HG03064 (cell line): ENCODE data around the gene SOCS2.
"Not testable (repeated sequence)": the region's sequence is repeated elsewhere in the genome, so short reads cannot be mapped to it uniquely, and the experiment has no call there.

Experiments used
- ATAC-seq: cut with Tn5 transposase; IDR thresholded peaks from one replicate; pipeline ENCODE4 v1.9.1; 2021; ENCODE audit warnings: low read depth; ENCODE audit not compliant: unreplicated experiment

Gene SOCS2, protein sequence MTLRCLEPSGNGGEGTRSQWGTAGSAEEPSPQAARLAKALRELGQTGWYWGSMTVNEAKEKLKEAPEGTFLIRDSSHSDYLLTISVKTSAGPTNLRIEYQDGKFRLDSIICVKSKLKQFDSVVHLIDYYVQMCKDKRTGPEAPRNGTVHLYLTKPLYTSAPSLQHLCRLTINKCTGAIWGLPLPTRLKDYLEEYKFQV

DNA sequence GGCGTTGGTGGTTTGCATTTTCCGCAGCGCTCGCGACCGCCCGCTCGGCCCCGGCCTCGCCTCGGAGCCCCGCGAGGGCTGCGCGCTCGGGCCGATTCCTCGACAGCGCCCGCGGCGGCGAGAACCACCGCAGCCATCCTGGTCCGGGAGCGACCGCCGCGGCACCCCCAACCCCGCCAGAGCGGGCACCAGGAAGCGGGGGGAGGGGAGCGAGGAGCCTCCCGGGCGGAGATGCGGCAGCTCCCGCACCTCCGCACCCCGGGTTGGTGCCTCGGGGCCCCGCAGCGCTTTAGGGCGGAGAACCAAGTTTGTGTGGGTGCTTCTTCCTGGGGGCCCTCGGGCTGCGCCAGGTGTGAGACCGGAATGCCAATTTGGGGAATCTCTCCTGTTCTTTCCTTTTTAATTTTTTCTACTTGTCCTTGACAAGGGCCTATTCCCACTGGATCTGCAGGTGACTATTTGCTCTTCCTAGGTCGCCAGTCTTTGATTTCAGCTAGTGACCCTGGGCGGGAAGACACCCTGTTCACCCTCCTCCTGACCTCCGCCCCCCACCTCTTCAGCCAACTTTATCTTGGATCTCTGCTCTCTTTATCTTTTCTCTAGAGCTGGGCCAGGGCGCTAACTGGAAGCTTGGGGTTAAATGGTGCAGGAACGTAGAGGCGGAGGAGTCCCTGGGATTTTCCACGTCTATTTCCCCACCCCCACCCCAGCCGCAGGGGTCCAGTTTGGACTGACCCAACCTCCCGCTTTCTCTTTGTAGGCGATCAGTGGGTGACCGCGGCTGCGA lies at the start of gene SOCS2:
Gene SOCS2 (plus strand): TSS at position 751 of the 787 bp plus-strand sequence. CDS start 223 bp downstream, outside the sequence.
- no peak for ATAC-seq

- no peak for ATAC-seq
Observed at GRCh38 chr12:93524386-93525133, 47.9 kb upstream of the SOCS2 start.

DNA sequence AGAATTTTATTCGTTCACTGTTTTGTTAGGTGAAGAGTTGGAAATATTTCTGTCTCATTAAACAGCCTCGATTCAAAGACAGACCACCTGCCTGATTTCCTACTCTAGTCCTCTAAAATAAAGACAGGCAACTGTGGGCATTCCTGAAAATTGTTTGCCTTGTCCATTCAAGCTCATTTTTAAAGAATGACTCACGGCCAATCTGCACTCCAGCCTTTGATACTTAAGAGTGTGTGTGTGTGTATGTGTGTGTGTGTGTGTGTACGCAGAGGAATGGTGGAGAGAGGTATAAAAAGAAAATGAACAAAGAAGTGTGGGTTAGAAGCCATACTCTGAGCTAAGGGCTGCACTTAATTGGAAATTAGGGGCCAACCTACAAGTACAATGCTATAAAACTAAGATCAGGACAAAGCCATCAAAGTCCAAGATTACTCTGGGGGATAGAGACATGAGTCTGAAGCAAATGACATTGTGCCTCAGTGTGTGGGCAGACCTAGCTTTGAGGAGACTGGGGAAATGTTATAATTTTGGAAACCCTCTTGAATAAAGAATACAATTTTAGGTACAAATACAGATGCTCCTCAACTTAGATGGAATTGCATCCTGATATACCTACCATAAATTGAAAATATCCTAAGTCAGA lies 45.6 kb upstream of the SOCS2 start:
- ATAC-seq: no peak

- no peak for ATAC-seq
Observed at GRCh38 chr12:93530358-93530757, 42.1 kb upstream of the SOCS2 start.

DNA sequence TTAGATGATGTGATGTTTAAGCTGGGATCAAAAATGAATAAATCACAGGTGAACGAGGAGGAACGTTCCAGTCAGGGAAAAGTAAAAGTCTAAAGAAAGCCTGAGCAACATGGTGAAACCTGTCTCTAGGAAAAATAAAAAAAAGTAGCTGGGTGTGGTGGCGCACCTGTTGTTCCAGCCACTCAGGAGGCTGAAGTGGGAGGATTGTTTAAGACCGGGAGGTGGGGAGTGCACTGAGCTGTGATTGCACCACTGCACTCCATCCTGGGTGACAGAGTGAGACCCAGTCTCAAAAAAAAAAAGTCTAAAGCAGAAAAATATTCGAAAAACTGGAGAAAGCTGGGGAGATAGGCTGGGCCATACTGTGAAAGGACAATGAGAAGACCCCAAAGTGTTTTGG lies 39.2 kb upstream of the SOCS2 start:
- no peak for ATAC-seq

DNA sequence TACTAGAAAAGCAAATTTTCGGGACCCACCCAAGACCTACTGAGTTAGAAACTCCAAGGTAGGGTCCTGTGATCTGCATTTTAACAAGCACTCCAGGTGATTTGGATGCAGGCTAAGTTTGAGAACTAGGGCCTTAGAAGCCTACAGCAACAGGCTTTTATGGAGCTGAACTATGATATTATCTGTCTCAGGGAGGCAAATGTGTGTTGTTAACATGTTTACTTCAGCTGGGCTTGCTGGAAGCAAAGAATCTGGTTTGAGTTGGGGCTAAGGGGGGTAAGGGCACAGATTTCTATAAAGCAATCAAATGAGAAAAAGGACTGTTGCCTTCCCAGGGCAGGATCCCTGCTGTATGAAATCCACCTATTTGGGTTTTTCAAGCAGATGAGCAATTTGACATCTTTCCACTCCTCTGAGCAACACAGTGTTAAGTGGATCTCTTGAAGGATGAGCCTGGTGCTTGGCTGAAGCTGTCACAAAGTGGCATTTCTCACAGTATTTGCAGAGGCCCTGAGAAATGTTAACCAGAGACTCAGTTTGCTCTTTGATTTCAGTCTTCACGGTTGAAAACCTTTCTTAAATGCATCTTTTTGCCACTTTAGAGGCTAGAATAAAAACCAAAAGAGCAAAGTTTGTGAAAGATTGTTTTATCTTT lies 36.2 kb upstream of the SOCS2 start:
- no peak for ATAC-seq

- peak; percentile 91 for ATAC-seq
Observed at GRCh38 chr12:93536766-93537488, 35.5 kb upstream of the SOCS2 start.

GRCh38 chr12:93537769-93538168 lies 34.7 kb upstream of the SOCS2 start:
- ATAC-seq: no peak

- no peak for ATAC-seq
Observed at GRCh38 chr12:93539821-93540220, 32.7 kb upstream of the SOCS2 start.

- no peak for ATAC-seq
Observed at GRCh38 chr12:93540466-93540865, 32.0 kb upstream of the SOCS2 start.

GRCh38 chr12:93541578-93542225 lies 30.8 kb upstream of the SOCS2 start:
- no peak for ATAC-seq

DNA sequence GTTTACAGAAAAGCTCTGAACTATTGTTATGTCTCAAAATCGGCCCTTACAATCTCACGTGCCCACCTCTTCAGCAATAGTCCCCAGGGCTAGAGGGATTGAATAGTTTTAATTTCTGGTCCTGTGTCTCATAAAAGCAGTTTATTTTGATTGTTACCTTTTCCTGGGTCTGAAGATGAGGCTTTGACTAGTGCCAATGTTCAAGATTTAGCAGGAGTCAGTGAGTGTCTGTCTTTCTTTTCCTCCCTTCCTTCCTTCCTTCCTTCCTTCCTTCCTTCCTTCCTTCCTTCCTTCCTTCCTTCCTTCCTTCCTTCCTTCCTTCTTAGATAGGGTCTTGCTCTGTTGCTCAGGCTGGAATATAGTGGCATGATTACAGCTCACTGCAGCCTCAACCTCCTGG lies 24.7 kb upstream of the SOCS2 start:
- no peak for ATAC-seq

- ATAC-seq: no peak
Observed at GRCh38 chr12:93549174-93549573, 23.3 kb upstream of the SOCS2 start.

- no peak for ATAC-seq
Observed at GRCh38 chr12:93550748-93551611, 21.5 kb upstream of the SOCS2 start.

DNA sequence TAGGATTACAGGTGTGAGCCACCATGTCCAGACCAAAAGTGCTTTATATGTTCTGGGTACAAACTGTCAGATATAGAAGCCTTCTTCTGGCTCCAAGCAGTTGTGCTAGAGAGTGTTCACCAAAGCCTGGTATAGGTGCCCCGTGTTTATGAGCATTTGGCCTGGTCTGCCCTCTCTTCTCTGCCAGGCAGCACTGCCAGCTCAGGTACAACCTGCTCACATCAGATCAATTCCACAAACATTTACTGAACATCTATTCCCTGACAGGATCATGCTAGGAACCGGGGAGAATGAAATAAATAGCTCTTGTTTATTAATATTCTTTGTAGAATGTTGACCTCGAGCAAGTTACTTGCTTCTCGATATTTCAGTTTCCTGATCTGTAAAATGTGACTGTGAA lies 20.0 kb upstream of the SOCS2 start:
- no peak for ATAC-seq

GRCh38 chr12:93557879-93558278 lies 14.6 kb upstream of the SOCS2 start:
- not testable (repeated sequence) for ATAC-seq

DNA sequence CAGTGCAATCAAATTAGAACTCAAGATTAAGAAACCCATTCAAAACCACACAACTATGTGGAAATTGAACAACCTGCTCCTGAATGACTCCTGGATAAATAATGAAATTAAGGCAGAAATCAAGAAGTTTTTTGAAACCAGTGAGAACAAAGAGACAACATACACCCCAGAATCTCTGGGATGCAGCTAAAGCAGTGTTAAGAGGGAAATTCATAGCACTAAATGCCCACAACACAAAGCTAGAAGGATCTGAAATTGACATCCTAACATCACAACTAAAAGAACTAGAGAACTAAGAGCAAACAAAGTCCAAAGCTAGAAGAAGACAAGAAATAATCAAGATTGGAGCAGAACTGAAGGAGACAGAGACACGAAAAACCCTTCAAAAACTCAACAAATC lies 13.8 kb upstream of the SOCS2 start:
- not testable (repeated sequence) for ATAC-seq

GRCh38 chr12:93563807-93564538 lies 8.5 kb upstream of the SOCS2 start:
- ATAC-seq: no peak
